H1 (cell line): ENCODE measurements around the gene AGBL1. TPM values are rescaled to one million over a fixed set of nuclear protein-coding genes. Genes with fewer than 3 reads are reported as not detected.

Experiments
- CTCF ChIA-PET: fragments of 300-600 bp; sonication (Branson Sonifier 250); formaldehyde crosslinking; loops from one replicate; lab custom pipeline; 2021; ENCODE audit not compliant: partially characterized antibody; lab: Charles Lee
- POLR2A ChIA-PET: fragments of 300-600 bp; sonication (Branson Sonifier 250); formaldehyde crosslinking; loops from one replicate; lab custom pipeline; 2021; ENCODE audit warnings: inconsistent platforms; ENCODE audit not compliant: partially characterized antibody; lab: Charles Lee
- DNase-seq, 2 experiments: peaks; one replicate each; pipeline versions ENCODE4 v3.0.0 to v3.0.0-alpha.2; 2010 to 2022; ENCODE audit warnings: low spot score in 2 of 2, low read depth in 1 of 2, mixed read lengths in 1 of 2
- FAIRE-seq: peaks from 2 replicates; lab custom pipeline; 2011; peaks lifted over from hg19 to GRCh38; lab: Jason Lieb, UNC
- H2AFZ ChIP-seq: 2 replicates; pipeline ENCODE4 v1.8.1; 2012; ENCODE audit warnings: low read length, inconsistent platforms
- H2AK5ac ChIP-seq: 2 replicates; pipeline ENCODE4 v1.6.1; 2013; ENCODE audit warnings: low read depth, low read length
- H2BK120ac ChIP-seq: replicated peaks from 2 replicates; pipeline ENCODE3; 2013; ENCODE audit warnings: low read depth, low read length, inconsistent platforms
- H2BK12ac ChIP-seq: 2 replicates; pipeline ENCODE4 v1.6.1; 2013; ENCODE audit warnings: low read depth, low read length
- H2BK15ac ChIP-seq: 2 replicates; pipeline ENCODE4 v1.6.1; 2013; ENCODE audit warnings: low read length
- H2BK20ac ChIP-seq: 2 replicates; pipeline ENCODE4 v1.6.1; 2013; ENCODE audit warnings: low read length
- H2BK5ac ChIP-seq: 2 replicates; pipeline ENCODE4 v1.6.1; 2013; ENCODE audit warnings: low read depth, low read length
- H3K14ac ChIP-seq: 2 replicates; pipeline ENCODE4 v1.6.1; 2013; ENCODE audit warnings: inconsistent platforms; ENCODE audit not compliant: insufficient read length
- H3K18ac ChIP-seq: 2 replicates; pipeline ENCODE4 v1.6.1; 2013; ENCODE audit warnings: low read length; ENCODE audit errors: extremely low read depth
- H3K23ac ChIP-seq: 2 replicates; pipeline ENCODE4 v1.6.1; 2013; ENCODE audit warnings: inconsistent platforms; ENCODE audit not compliant: insufficient read length
- H3K23me2 ChIP-seq: 2 replicates; pipeline ENCODE4 v1.6.1; 2013; ENCODE audit warnings: low read depth, low read length
- H3K27ac ChIP-seq: 2 replicates; pipeline ENCODE4 v1.6.1; 2011; ENCODE audit warnings: low read depth, low read length, inconsistent platforms
- H3K27me3 ChIP-seq, 4 experiments: replicated peaks in 1 of 4; 1 replicate in 1 of 4; 2 replicates in 3 of 4; pipeline versions ENCODE4 v1.6.1 to v1.8.1; 2011 to 2013; ENCODE audit warnings: low read length in 3 of 4, mild to moderate bottlenecking in 3 of 4, inconsistent platforms in 2 of 4, mixed read lengths in 2 of 4, moderate library complexity in 1 of 4; ENCODE audit not compliant: control insufficient read depth in 3 of 4, insufficient read depth in 3 of 4; ENCODE audit errors: extremely low read depth in 1 of 4
- H3K36me3 ChIP-seq, 4 experiments: 2 replicates each; pipeline versions ENCODE4 v1.6.1 to v1.8.1; 2011 to 2013; ENCODE audit warnings: mild to moderate bottlenecking in 4 of 4, low read length in 3 of 4, moderate library complexity in 2 of 4, control low read depth in 1 of 4, inconsistent platforms in 1 of 4; ENCODE audit not compliant: insufficient read depth in 4 of 4, control insufficient read depth in 2 of 4
- H3K4ac ChIP-seq: replicated peaks from 2 replicates; pipeline ENCODE3; 2013; ENCODE audit warnings: low read length, low read depth, mixed read lengths, inconsistent platforms; ENCODE audit not compliant: insufficient read length
- H3K4me1 ChIP-seq, 4 experiments: replicated peaks in 1 of 4; 1 replicate in 1 of 4; 2 replicates in 3 of 4; pipeline versions ENCODE4 v1.6.1 to v1.8.1; 2011 to 2013; ENCODE audit warnings: low read length in 3 of 4, inconsistent platforms in 2 of 4, mixed read lengths in 1 of 4; ENCODE audit not compliant: insufficient read depth in 4 of 4, control insufficient read depth in 3 of 4
- H3K4me2 ChIP-seq, 2 experiments: 2 replicates each; pipeline versions ENCODE4 v1.6.1 to v1.8.1; 2011 to 2013; ENCODE audit warnings: low read depth in 2 of 2, low read length in 2 of 2, control low read depth in 1 of 2, inconsistent platforms in 1 of 2, mild to moderate bottlenecking in 1 of 2; ENCODE audit not compliant: insufficient read depth in 1 of 2
- H3K4me3 ChIP-seq, 4 experiments: fragments of 200-600, 300-600 bp in 1 of 4; sonication (generic), shearing (Covaris generic), sonication (Bioruptor Twin) in 1 of 4; 2 replicates each; pipeline versions ENCODE4 v1.5.1 to v1.8.1; 2011 to 2016; ENCODE audit warnings: low read length in 4 of 4, low read depth in 3 of 4, control low read depth in 2 of 4, inconsistent platforms in 2 of 4, mild to moderate bottlenecking in 2 of 4, mixed read lengths in 1 of 4, moderate library complexity in 1 of 4; ENCODE audit not compliant: insufficient read depth in 2 of 4; ENCODE audit errors: extremely low read depth in 1 of 4
- H3K56ac ChIP-seq: replicated peaks from 2 replicates; pipeline ENCODE3; 2013; ENCODE audit warnings: low read depth, mild to moderate bottlenecking, mixed read lengths, low read length, inconsistent platforms; ENCODE audit not compliant: insufficient read length
- H3K79me1 ChIP-seq: 2 replicates; pipeline ENCODE4 v1.6.1; 2013; ENCODE audit warnings: low read depth, low read length, control low read depth
- H3K79me2 ChIP-seq, 2 experiments: 2 replicates each; pipeline versions ENCODE4 v1.6.1 to v1.8.1; 2012 to 2013; ENCODE audit warnings: low read length in 2 of 2, mild to moderate bottlenecking in 2 of 2, inconsistent platforms in 1 of 2; ENCODE audit not compliant: insufficient read depth in 2 of 2, control insufficient read depth in 1 of 2
- H3K9ac ChIP-seq, 4 experiments: replicated peaks in 1 of 4; 1 replicate in 1 of 4; 2 replicates in 3 of 4; pipeline versions ENCODE4 v1.6.1 to v1.8.1; 2011 to 2013; ENCODE audit warnings: low read depth in 3 of 4, low read length in 3 of 4, control low read depth in 2 of 4, mild to moderate bottlenecking in 2 of 4, moderate library complexity in 2 of 4, inconsistent platforms in 1 of 4; ENCODE audit errors: extremely low read depth in 1 of 4
- H3K9me3 ChIP-seq, 2 experiments: 2 replicates each; pipeline versions ENCODE4 v1.6.1 to v1.8.1; 2012 to 2013; ENCODE audit warnings: mild to moderate bottlenecking in 2 of 2, moderate library complexity in 2 of 2, control low read depth in 1 of 2, inconsistent platforms in 1 of 2, low read depth in 1 of 2, low read length in 1 of 2, mixed read lengths in 1 of 2; ENCODE audit not compliant: insufficient read depth in 2 of 2
- H4K20me1 ChIP-seq, 2 experiments: replicated peaks in 1 of 2; 2 replicates each; pipeline versions ENCODE3 to v1.8.1; 2011 to 2013; ENCODE audit warnings: inconsistent platforms in 2 of 2, low read length in 2 of 2, mild to moderate bottlenecking in 1 of 2; ENCODE audit not compliant: insufficient read depth in 2 of 2, control insufficient read depth in 1 of 2
- H4K5ac ChIP-seq: 2 replicates; pipeline ENCODE4 v1.6.1; 2013; ENCODE audit warnings: low read length, low read depth, mixed read lengths, inconsistent platforms; ENCODE audit not compliant: insufficient read length
- H4K8ac ChIP-seq: 2 replicates; pipeline ENCODE4 v1.8.0; 2013; ENCODE audit warnings: mild to moderate bottlenecking, moderate library complexity, low read length, inconsistent platforms; ENCODE audit not compliant: insufficient read depth; ENCODE audit errors: extremely low read depth
- H4K91ac ChIP-seq: replicated peaks from 2 replicates; pipeline ENCODE3; 2013; ENCODE audit warnings: low read length, mixed read lengths, inconsistent platforms; ENCODE audit not compliant: insufficient read length
- CBX8 ChIP-seq: fragments of 300-800, 300-1000 bp; sonication (generic); IDR thresholded peaks from 2 replicates; pipeline ENCODE4 v1.7.1; 2016; ENCODE audit warnings: low read depth, low read length, borderline replicate concordance
- CHD2 ChIP-seq: IDR thresholded peaks from 2 replicates; pipeline ENCODE4 v1.6.1; 2012; ENCODE audit warnings: low read length, improper control_type of control experiment
- FOSL1 ChIP-seq: IDR thresholded peaks from 2 replicates; pipeline ENCODE4 v1.6.1; 2011; ENCODE audit warnings: mild to moderate bottlenecking, low read depth, low read length, moderate library complexity; ENCODE audit not compliant: insufficient read depth
- KDM4A ChIP-seq: IDR thresholded peaks from one replicate; pipeline ENCODE4 v1.7.1; 2012; ENCODE audit warnings: low read depth, mild to moderate bottlenecking, moderate library complexity, low read length, inconsistent platforms; ENCODE audit not compliant: severe bottlenecking
- MAFK ChIP-seq: IDR thresholded peaks from 2 replicates; pipeline ENCODE4 v1.6.1; 2012; ENCODE audit warnings: low read depth, mild to moderate bottlenecking, improper control_type of control experiment, low read length
- SIN3A ChIP-seq, 2 experiments: IDR thresholded peaks in 1 of 2; conservative IDR thresholded peaks in 1 of 2; 2 replicates each; pipeline ENCODE4 v1.6.1; 2011 to 2012; ENCODE audit warnings: low read length in 2 of 2, improper control_type of control experiment in 1 of 2, low read depth in 1 of 2, mild to moderate bottlenecking in 1 of 2
- TAF1 ChIP-seq: IDR thresholded peaks from 2 replicates; pipeline ENCODE4 v1.6.1; 2011; ENCODE audit warnings: mild to moderate bottlenecking, low read depth, low read length
- TCF12 ChIP-seq: IDR thresholded peaks from 2 replicates; pipeline ENCODE4 v1.6.1; 2011; ENCODE audit warnings: low read depth, mild to moderate bottlenecking, low read length
- WGBS, 2 experiments: shearing (Covaris generic) in 1 of 2; methylation state at CpG; one replicate each; pipeline versions ENCODE4 v1.1.6 to v1.1.7; 2013 to 2015; ENCODE audit warnings: low lambda C conversion rate in 2 of 2, mixed read lengths in 2 of 2, inconsistent platforms in 1 of 2, low coverage in 1 of 2, missing lambda C conversion rate in 1 of 2; ENCODE audit not compliant: insufficient replicate concordance in 2 of 2, insufficient coverage in 1 of 2, insufficient read length in 1 of 2; ENCODE audit errors: extremely low coverage in 1 of 2, missing lambda C conversion rate in 1 of 2; 5-methylcytosine and 5-hydroxymethylcytosine counted together
- polyA plus RNA-seq, 7 experiments: library from polyadenylated mRNA; depleted of rRNA in 3 of 7; stranded (reverse) in 5 of 7; unstranded in 2 of 7; fragments of >200 nt in 5 of 7; fragments of 200-250 nt in 2 of 7; gene quantifications; 1 replicate in 5 of 7; 2 replicates in 1 of 7; 4 replicates in 1 of 7; pipeline versions ENCODE4 v1.2.1 to v1.2.3, GENCODE V29; 2011 to 2013; ENCODE audit warnings: missing spikeins in 2 of 7, mixed read lengths in 2 of 7
- total RNA-seq: library from RNA; stranded (reverse); fragmentation: NEBNext Ultra II Directional; extraction: Animal tissue kit (Norgen Biotek cat#: 25700); gene quantifications from 2 replicates; pipeline ENCODE4 v1.2.1, GENCODE V29; 2021
- TF ChIP-seq, protein P1 (sequence below): IDR thresholded peaks from 2 replicates; pipeline ENCODE4 v1.6.1; 2011; ENCODE audit warnings: low read depth, mild to moderate bottlenecking, low read length; ENCODE audit not compliant: insufficient read depth

Gene AGBL1
- total and polyA plus RNA-seq, 2 of the 8 experiments (the other 6 are each of a cell fraction or from before 2014, with no cell fraction given) = not detected

DNA sequence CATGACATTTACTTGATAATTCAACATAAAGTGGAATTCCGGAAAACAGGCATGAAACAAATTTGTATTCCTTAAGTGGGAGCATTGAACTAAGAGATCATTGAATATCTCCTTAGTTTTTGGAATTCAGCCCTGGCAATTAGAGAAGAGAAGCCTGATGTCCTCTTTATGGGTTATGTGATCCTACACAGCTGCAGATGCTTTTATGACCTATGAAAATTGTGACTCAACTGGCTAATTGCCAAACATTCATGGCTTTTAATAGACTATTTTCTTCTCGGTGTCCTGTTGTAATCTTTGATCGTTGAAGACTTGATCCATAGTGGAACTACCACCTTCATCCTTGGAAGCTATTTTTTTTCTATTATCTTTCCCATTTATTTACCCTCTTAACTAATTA, 46.1 kb downstream of the AGBL1 start:
- WGBS, 2 experiments = 94% methylated on average over 3 of the region's 3 CpGs; no CpG with 5 or more reads in 1 of the 2 experiments
- no peak for TF ChIP-seq KDM4A
- TF ChIP-seq TCF12 = no peak
- TF ChIP-seq, protein P1, sequence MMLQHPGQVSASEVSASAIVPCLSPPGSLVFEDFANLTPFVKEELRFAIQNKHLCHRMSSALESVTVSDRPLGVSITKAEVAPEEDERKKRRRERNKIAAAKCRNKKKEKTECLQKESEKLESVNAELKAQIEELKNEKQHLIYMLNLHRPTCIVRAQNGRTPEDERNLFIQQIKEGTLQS = no peak
- TF ChIP-seq MAFK = no peak
- TF ChIP-seq SIN3A (conservative IDR thresholded peaks at IDR 0.05 in 1 of 2, IDR thresholded peaks at IDR 0.05 in 1 of 2; ENCODE audit: low read depth in 1 of 2, low read length in 2 of 2) = no peak
- TF ChIP-seq FOSL1 = no peak
- TF ChIP-seq CHD2 = no peak
- TF ChIP-seq TAF1 = no peak
- TF ChIP-seq CBX8 = no peak
- FAIRE-seq = no peak

More for the DNA sequence above, 46.1 kb downstream of the AGBL1 start:
- Histone ChIP-seq H3K36me3 (no peaks in the 10 kb centered on the region), H2AK5ac (no peak overlapping the region), H2BK12ac (no peak overlapping the region), H2BK5ac (no peak overlapping the region), H3K4me2 (no peak overlapping the region), H2BK20ac (no peak overlapping the region), H3K4me3 (no peak overlapping the region), H4K91ac (no peak overlapping the region), H4K8ac (no peak overlapping the region), H3K14ac (no peak overlapping the region), H3K79me1 (no peaks in the 10 kb centered on the region), H3K4ac (no peak overlapping the region), H3K9me3 (no peaks in the 10 kb centered on the region; a peak in 1 of 4 replicates), H3K56ac (no peak overlapping the region), H2BK120ac (no peak overlapping the region), H2BK15ac (no peak overlapping the region), H3K23me2 (no peaks in the 10 kb centered on the region), H3K79me2 (no peaks in the 10 kb centered on the region), H3K27ac (no peak overlapping the region), H3K4me1 (peaks cover 0 to 7% (median 4%) of the 10 kb centered on the region in 4 experiments; a peak in 3 of 7 replicates), H2AFZ (no peak overlapping the region), H4K5ac (no peak overlapping the region), H3K18ac (no peak overlapping the region), H3K23ac (no peak overlapping the region), H3K27me3 (no peaks in the 10 kb centered on the region), H3K9ac (no peak overlapping the region), H4K20me1 (no peaks in the 10 kb centered on the region)
- ChIA-PET CTCF (interaction anchor here (0.6 kb wide), 1 partner anchor 9 kb away, joined by 3 read pairs; no protein-coding TSS in a partner anchor), POLR2A (no interaction called here)
- no peak for DNase-seq
